Ovary (tissue), 3 donors: ENCODE measurements around the gene OTULIN.

Experiments used
- CTCF ChIP-seq, 3 donors: fragments of 450-650 bp in 2 of 3; fragments of 200-600 bp in 1 of 3; IDR thresholded peaks; one replicate each; pipeline versions ENCODE4 v1.5.1 to v1.8.0; 2016 to 2022; ENCODE audit warnings: antibody characterized with exemption in 3 of 3, mild to moderate bottlenecking in 1 of 3
- EP300 ChIP-seq: sonication (generic); formaldehyde crosslinking; IDR thresholded peaks from one replicate; pipeline ENCODE4 v1.6.1; 2017; ENCODE audit warnings: antibody characterized with exemption
- POLR2A ChIP-seq: fragments of 450-650 bp; IDR thresholded peaks from one replicate; pipeline ENCODE4 v1.6.1; 2017; ENCODE audit warnings: antibody characterized with exemption, mild to moderate bottlenecking, moderate library complexity
- donor health status: DM: no; HTN: no; CAD: no.

DNA sequence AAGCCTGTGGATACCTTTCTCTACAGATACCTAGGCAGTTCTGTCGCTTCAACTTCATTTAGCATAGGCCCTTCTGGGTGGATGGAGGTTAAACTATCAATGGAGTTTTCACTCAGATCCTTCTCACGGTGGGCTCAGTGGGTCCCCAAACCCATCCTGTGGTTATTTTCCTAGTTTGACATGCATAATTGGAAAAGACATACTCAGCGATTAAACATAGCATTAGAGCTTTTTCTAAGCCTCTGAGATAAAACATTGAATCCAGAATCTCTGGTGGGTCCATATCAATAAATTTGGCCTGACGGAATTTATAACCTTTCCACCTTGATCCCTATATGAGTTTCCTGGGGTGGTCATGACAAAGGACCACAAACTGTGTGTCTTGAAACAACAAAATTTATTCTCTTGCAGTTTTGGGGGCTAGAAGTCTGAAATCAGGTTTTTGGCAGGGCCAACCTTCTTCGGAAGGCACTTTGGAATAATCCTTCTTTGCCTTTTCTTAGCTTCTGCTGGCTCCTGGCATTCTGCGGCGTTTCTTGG, 1.7 kb upstream of the OTULIN start:
- TF ChIP-seq CTCF (IDR thresholded peaks at IDR 0.05) (no peak), POLR2A (no peak), EP300 (no peak)
